ENCODE results near the gene CACNA1C. TPM values are rescaled to one million over a fixed set of nuclear protein-coding genes. Genes with fewer than 3 reads are reported as not detected.

CACNA1C gene
- total RNA-seq, 1 experiment from 2014 or later: 1.1 TPM

GRCh38 chr12:2304223-2304622 lies 251.4 kb downstream of the CACNA1C start:
- H3K36me3 Mint-ChIP-seq (ENCODE audit: insufficient read depth in 1 of 3, low read depth in 3 of 3): peaks cover 0 to 10% (median 0%) of the 10 kb centered on the region in 3 experiments; a peak in 2 of 7 replicates
- H3K9me3 Mint-ChIP-seq: peaks cover 2 to 7% of the 10 kb centered on the region in 2 experiments; a peak in 4 of 5 replicates
- H3K4me3 Mint-ChIP-seq: no peak overlapping the region
- no peak overlapping the region for H2AK5ac ChIP-seq (ENCODE audit: insufficient read length, low read length)
- no peak overlapping the region for H2BK12ac ChIP-seq (ENCODE audit: insufficient read length, low read depth, low read length)
- no peak overlapping the region for H2BK15ac ChIP-seq (ENCODE audit: low read depth, low read length)
- H3K4me1 ChIP-seq (ENCODE audit: insufficient read depth, low read length): peaks cover 7% of the 10 kb centered on the region; the same call in 1 of the 2 replicates
- H2BK5ac ChIP-seq (ENCODE audit: insufficient read length, low read length): no peak overlapping the region
- DNase-seq: no peak
- H3K27me3 Mint-ChIP-seq (ENCODE audit: low read depth): peaks cover 2% of the 10 kb centered on the region
- H4K8ac ChIP-seq (replicated peaks; ENCODE audit: insufficient read length, low read depth, low read length): no peak overlapping the region
- H2AFZ ChIP-seq (ENCODE audit: low read length): no peak overlapping the region
- no peak overlapping the region for H4K91ac ChIP-seq (ENCODE audit: insufficient read length, low read depth, low read length)
- no peaks in the 10 kb centered on the region for H3K23me2 ChIP-seq (ENCODE audit: insufficient read length, low read depth, low read length, poor library complexity, severe bottlenecking)
- no peak overlapping the region; a peak in 1 of 7 replicates for H3K27ac Mint-ChIP-seq
- no peak overlapping the region for H3K23ac ChIP-seq (ENCODE audit: insufficient read length, low read depth, low read length)
- H4K20me1 ChIP-seq (ENCODE audit: control insufficient read depth, insufficient read depth, insufficient read length): no peaks in the 10 kb centered on the region
- H3K79me2 ChIP-seq (ENCODE audit: insufficient read depth, low read length): no peaks in the 10 kb centered on the region
- no peak overlapping the region for H3K4ac ChIP-seq (ENCODE audit: low read depth, low read length)
- no peaks in the 10 kb centered on the region for H3K79me1 ChIP-seq (ENCODE audit: insufficient read depth, low read depth, low read length, poor library complexity, severe bottlenecking)
- no peak overlapping the region for H3K18ac ChIP-seq (ENCODE audit: insufficient read length, low read depth, low read length)
- H2BK20ac ChIP-seq (ENCODE audit: low read depth, low read length, poor library complexity, severe bottlenecking): no peak overlapping the region
- no CpG with 5 or more reads among the region's 12 CpGs for WGBS (ENCODE audit: extremely low coverage, insufficient read length, low lambda C conversion rate)
- H3K27ac ChIP-seq (ENCODE audit: insufficient read length, low read depth, low read length): no peak overlapping the region
- TF ChIP-seq CTCF (conservative IDR thresholded peaks at IDR 0.05): no peak
- no peaks in the 10 kb centered on the region for H3K27me3 ChIP-seq (ENCODE audit: insufficient read depth, low read length)
- no peak overlapping the region for H3K4me2 ChIP-seq (ENCODE audit: insufficient read depth, insufficient read length, low read length)
- no peak overlapping the region for H4K5ac ChIP-seq (ENCODE audit: insufficient read length, low read depth, low read length)
- H3K56ac ChIP-seq (ENCODE audit: insufficient read length, low read depth, low read length): no peak overlapping the region
- H2BK120ac ChIP-seq (ENCODE audit: low read depth, low read length, poor library complexity, severe bottlenecking): no peak overlapping the region
- peaks cover 60 to 64% of the 10 kb centered on the region in 2 experiments for H3K4me1 Mint-ChIP-seq
- H3T11ph ChIP-seq (ENCODE audit: low read length): no peak overlapping the region
- H3K14ac ChIP-seq (ENCODE audit: insufficient read depth, low read length): no peak overlapping the region; the same call in 1 of the 2 replicates
- H3K9ac ChIP-seq (ENCODE audit: extremely low read depth, insufficient read length, low read length): no peak overlapping the region
- H3K9me3 ChIP-seq (ENCODE audit: control insufficient read depth, low read depth, low read length): no peaks in the 10 kb centered on the region

All from H9 (cell line).